LNCAP (cell line): ENCODE results near the gene DFFB.

Source experiments
- CTCF ChIP-seq: fragments of 450-650 bp; IDR thresholded peaks from 2 replicates; pipeline ENCODE4 v1.5.1; 2017; ENCODE audit warnings: mild to moderate bottlenecking

Gene DFFB

DNA sequence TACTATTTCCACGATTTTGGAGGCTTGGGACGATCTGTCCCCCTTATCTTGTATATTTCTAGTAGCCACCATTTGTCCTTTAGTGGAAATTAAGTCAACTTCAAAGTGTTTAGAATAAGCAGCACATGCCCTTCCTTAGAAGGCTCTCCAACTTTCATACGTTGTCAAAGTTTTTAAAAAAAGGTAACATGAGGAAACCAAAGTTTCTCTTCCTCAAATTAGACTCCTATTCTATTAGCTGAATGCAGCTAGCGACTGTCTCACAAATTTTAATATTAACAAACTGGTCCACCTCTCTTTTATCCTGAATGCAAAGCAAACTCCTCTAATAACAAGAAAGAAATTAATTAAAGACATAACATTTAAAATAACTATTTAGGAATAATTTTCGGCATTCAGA lies 35.9 kb downstream of the DFFB start:
- no peak for TF ChIP-seq CTCF

- no peak for TF ChIP-seq CTCF
Observed at GRCh38 chr1:3894626-3895278, 37.5 kb downstream of the DFFB start.

- no peak for TF ChIP-seq CTCF
Observed at GRCh38 chr1:3895279-3895950, 38.1 kb downstream of the DFFB start.

DNA sequence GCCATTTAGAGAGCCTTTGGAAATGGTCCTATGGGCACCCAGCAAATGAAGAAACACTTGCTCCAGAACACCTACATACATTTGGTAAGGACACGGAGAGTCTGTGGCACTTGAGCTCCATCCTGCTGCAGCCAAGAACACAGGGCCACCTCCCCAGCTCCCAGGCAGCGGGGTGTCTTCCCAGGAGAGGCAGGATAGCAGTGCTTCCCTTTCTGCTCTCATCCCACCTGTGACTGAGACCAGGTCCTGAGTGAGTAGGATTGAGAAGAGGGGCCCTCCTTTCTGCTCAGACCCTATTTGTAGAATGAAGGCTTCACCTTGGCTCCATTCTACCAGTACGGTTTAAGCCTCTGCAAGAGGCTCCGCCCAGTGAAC lies 38.7 kb downstream of the DFFB start:
- TF ChIP-seq CTCF, result no peak

GRCh38 chr1:3896396-3897000 lies 39.2 kb downstream of the DFFB start:
- TF ChIP-seq CTCF, result no peak

DNA sequence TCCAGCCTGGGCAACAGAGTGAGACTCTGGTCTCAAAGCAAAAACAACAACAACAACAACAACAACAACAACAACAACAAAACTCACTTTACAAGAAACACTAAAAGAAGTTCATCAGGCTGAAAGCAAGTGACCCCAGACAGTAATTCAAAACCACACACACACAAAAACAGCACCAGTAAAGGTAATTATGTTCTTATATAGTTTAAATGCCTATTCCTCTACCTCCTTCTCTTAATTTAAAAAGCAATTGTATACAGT lies 41.1 kb downstream of the DFFB start:
- TF ChIP-seq CTCF, result no peak

DNA sequence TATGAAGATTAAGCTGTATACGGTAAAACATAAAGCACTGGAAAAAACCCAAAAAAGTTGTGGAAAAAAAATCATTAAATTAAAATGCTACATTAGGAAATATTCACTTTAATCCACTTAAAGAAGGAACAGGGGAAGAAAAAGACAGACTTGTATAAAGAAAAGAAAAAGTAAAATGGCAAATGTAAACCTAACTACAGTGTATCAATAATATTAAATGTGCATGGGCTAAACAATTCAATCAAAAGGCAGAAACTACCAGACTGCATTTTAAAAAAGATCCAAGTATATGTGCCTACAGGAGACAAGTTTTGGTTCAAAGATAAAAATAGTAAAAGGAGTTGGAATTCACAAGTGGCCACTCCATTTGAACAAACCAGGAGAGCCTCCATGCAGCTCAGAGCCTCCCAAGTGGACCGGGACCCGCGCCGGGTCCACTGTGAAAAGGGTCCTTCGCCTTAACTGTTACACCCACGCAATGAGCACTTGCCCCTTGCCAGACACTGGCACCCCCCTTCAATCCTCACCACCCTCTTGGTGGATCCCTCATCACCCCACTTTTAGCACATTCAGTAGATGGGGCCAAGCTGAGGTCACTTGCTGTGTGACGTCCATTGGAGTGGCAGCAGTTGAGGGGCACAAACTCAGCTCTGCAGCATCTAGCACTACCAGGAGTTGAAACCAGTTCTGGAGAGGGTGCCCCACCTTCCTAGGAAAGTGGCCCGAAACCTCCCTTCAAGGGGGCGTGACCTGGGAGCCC lies 41.9 kb downstream of the DFFB start:
- no peak for TF ChIP-seq CTCF
